HepG2 (cell line): ENCODE measurements around the gene SFTPA2.

Experiments used
- ARID2 ChIP-seq: sonication (generic); formaldehyde crosslinking; IDR thresholded peaks from 2 replicates; pipeline ENCODE4 v1.8.1; 2022; ENCODE audit warnings: mild to moderate bottlenecking, missing genetic modification reagents, borderline replicate concordance
- SKIL ChIP-seq: sonication (generic); formaldehyde crosslinking; IDR thresholded peaks from 2 replicates; pipeline ENCODE4 v1.8.0; 2022; ENCODE audit warnings: missing genetic modification reagents, mild to moderate bottlenecking, moderate library complexity, borderline replicate concordance

GRCh38 chr10:79547973-79548372 lies 12.2 kb downstream of the SFTPA2 start:
- no peak for TF ChIP-seq SKIL
- no peak for TF ChIP-seq ARID2 (CRISPR knock-in tag)
